Measurements from ENCODE around the gene CTNNAL1. TPM values are rescaled to one million over a fixed set of nuclear protein-coding genes. Genes with fewer than 3 reads are reported as not detected.
A peak's percentile ranks its signal among the peaks of the same experiment; 100 is the strongest.

Gene CTNNAL1
- total RNA-seq, 1 experiment from 2014 or later: 138 TPM

DNA sequence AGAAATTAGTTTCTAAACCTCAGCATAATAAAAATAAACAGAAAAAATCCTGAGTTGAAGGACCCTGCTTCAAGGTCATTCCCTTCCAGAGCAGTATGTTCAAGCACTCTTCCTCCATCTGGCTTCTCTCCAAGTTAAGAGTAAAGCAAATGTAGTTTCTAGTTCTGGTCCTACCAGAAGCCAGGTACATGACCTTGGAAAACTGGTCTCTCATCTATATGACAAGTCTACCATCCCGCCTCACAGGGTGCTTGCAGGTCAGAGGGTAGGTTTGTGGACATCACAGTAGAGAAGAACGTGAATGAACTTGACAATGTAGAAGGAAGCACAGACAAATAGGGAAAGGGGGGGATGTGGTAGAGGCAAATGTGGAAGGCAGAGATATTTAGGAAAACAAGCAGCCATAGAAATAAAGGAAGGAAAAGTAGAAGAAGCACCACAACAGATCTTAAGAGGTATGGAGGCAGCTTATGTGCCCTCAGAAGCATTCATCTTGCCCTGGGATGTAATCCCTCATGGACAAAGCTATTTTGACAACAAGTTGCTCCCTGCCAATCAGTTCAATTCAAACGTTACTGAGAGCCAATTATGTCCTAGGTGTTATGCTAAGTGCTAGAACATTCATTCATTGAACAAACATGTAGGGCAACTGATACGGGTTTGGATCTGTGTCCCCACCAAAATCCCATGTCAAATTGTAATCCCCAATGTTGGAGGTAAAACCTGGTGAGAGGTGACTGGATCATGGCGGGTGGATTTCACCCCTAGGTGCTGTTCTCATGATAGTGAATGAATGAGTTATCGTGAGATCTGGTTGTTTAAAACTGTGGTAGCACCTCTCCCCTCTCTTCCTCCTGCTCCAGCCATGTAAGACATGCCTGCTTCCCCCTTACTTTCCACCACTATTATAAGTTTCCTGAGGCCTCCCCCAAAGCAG, 23.7 kb upstream of the CTNNAL1 start:
- Histone ChIP-seq H3K4me3 (no peak overlapping the region), H3K9me3 (replicated peaks) (no peaks in the 10 kb centered on the region), H3K27me3 (replicated peaks) (no peaks in the 10 kb centered on the region), H3K36me3 (peaks cover 60% of the 10 kb centered on the region), H3K4me1 (replicated peaks) (peaks cover 36% of the 10 kb centered on the region), H3K27ac (peak overlapping the region; percentile 74)
- DNase-seq (ENCODE audit: low read depth in 1 of 2, low spot score in 2 of 2): peak in 1 of 2 experiments; percentile 28

DNA sequence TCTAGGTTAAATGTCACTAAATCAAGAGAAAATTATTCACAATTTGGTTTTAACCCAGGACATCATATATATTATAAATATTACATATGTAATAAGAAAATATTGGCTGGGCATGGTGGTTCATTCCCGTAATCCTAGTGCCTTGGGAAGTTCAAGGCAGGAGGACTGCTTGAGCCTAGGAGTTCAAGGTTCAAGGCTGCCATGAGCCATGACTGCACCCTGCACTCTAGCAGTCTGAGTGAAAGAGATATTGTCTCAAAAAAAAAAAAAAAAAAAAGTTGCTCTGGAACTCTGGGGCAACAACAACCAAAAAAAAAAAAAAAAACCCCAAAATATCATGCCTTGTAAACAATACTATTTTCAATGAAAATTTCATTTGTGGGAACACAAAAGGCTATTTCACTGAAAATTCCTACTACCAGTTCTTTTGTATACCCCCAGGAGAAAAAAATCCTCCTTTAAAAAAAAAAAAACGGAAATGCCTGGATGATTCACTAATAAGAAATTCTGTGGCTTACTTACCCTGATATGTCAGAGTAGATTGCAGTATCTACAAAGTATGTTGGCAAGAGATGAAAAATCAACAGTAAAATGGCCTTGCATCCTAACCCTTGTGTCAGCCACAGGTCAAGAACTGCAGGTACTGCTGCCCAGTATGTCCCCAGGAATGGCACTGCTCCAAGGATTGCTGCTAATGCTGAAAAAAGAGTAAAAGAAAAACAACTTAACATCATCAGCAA, 22.6 kb upstream of the CTNNAL1 start:
- no peak overlapping the region for H3K4me3 ChIP-seq
- H3K4me1 ChIP-seq (replicated peaks): peaks cover 36% of the 10 kb centered on the region
- H3K36me3 ChIP-seq: peaks cover 63% of the 10 kb centered on the region
- H3K27me3 ChIP-seq (replicated peaks): no peaks in the 10 kb centered on the region
- H3K27ac ChIP-seq: peak overlapping the region; percentile 79
- peak; percentile 61 to 90 for DNase-seq (ENCODE audit: low read depth in 1 of 2, low spot score in 2 of 2)
- H3K9me3 ChIP-seq (replicated peaks): no peaks in the 10 kb centered on the region

DNA sequence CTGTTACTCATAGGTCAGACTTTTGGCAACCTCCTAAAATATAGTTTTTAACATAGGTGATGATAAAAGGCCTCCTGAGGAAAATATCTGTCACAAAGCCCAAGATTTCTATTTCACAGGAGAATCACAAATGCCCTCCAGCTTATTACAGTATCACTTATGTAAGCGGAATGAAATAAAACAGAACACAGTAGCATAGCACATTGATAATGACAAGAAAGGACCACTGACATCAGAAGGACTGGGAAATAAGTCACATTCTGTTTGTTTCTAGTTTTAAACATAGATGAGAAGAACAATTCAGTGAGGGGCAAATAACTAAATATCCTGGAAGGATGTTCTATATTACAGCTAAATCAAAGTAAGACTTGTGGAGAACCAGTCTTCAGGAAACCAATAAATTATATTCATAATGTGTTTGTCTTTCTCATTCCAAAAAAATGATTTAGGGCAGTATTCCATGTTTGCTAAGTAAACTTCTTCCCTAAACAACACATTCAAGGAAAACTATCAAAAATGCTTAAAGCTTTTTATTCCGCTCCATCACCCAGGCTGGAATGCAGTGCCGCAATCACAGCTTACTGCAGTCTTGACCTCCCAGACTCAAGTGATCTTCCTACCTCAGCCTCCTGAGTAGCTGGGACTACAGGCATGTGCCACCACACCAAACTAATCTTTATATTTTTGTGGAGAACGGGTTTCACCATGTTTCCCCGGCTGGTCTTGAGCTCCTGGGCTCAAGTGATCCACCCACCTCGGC, 20.8 kb upstream of the CTNNAL1 start:
- Histone ChIP-seq H3K36me3 (peaks cover 59% of the 10 kb centered on the region), H3K4me1 (replicated peaks) (peaks cover 36% of the 10 kb centered on the region), H3K9me3 (replicated peaks) (no peaks in the 10 kb centered on the region), H3K27me3 (replicated peaks) (no peaks in the 10 kb centered on the region), H3K27ac (no peak overlapping the region), H3K4me3 (no peak overlapping the region)
- no peak for DNase-seq (ENCODE audit: low read depth in 1 of 2, low spot score in 2 of 2)

DNA sequence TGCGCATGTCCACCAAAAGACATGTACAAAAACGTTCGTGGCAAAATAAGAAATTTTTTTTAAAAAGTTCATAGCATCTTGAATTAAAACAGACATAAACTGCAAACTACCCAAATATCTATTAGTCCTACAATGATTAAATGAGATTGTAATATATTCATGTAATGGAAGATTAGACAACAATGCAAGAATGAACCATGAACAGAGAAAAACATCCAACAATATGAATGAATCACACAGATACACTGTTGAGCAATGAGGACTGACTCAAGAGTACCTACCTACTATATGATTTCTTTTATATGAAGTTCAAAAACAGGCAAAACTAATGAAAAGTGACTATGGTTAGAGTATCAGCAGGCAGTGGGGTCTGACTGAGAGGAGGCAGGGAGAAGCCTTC, 17.9 kb upstream of the CTNNAL1 start:
- Histone ChIP-seq H3K4me3 (no peak overlapping the region), H3K4me1 (replicated peaks) (peaks cover 9% of the 10 kb centered on the region), H3K9me3 (replicated peaks) (no peaks in the 10 kb centered on the region), H3K27ac (no peak overlapping the region), H3K36me3 (peaks cover 44% of the 10 kb centered on the region), H3K27me3 (replicated peaks) (no peaks in the 10 kb centered on the region)
- DNase-seq (ENCODE audit: low read depth in 1 of 2, low spot score in 2 of 2): no peak

DNA sequence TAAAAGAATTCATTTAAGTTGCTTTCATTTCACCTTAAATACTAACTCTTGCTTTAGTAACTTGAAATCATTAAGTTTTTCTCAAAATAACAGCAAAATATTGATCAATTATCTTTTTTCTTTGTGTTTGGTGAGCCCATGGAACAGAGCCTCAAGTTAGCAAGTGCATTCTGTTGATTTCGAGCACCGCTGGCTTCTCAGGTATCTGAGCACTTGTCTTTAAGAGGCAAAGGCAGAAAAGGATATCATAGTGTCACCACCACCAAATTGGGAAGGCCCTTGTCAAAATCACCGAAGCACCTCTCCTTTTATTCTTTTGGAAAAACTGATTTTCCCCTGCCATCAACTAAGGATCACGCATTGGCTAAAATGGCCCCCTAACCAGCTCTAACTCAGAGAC, 17.1 kb upstream of the CTNNAL1 start:
- no peaks in the 10 kb centered on the region for H3K9me3 ChIP-seq (replicated peaks)
- peaks cover 4% of the 10 kb centered on the region for H3K4me1 ChIP-seq (replicated peaks)
- no peak overlapping the region for H3K4me3 ChIP-seq
- H3K27me3 ChIP-seq (replicated peaks): no peaks in the 10 kb centered on the region
- H3K36me3 ChIP-seq: peaks cover 43% of the 10 kb centered on the region
- DNase-seq (ENCODE audit: low read depth in 1 of 2, low spot score in 2 of 2): no peak
- no peak overlapping the region for H3K27ac ChIP-seq

DNA sequence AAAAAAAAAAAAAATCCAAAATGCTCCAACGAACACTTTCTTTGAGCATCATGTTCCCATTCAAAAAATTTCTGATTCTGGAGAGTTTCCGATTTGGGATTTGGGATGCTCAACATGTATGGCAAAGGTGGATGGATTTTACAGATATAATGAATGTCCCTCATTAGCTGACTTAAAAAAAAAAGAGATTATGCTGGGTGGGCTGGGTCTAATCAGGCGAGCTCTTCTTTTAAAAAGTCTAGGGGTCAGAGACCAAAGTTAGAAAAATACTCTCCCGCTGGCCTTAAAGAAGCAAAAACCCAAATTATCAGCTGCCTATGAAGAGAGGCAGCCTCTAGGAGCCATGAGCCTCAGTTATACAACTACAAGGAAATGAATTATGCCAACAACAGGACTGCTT, 15.2 kb upstream of the CTNNAL1 start:
- Histone ChIP-seq H3K4me1 (replicated peaks) (no peaks in the 10 kb centered on the region), H3K27ac (no peak overlapping the region), H3K9me3 (replicated peaks) (no peaks in the 10 kb centered on the region), H3K4me3 (no peak overlapping the region), H3K27me3 (replicated peaks) (no peaks in the 10 kb centered on the region), H3K36me3 (peaks cover 28% of the 10 kb centered on the region)
- DNase-seq (ENCODE audit: low read depth in 1 of 2, low spot score in 2 of 2): no peak

DNA sequence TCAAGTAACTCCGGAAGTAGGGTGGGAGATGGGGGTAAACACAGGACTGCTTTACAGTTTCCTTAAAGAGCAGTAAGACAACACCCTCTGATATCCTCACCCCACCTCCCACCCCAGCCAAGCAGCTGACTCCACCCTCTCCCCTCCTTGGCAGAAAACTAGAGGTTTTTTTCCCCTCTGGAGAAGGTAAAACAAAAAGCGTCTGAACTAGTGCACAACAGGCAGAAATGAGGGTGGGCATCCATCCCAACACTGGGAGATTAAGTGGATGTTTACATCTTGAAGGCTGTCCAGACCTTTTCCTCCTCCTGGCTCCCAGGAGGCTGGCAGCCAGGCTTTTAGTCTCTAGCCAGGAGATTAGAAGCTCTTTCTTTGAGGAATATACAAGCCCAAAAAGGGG, 13.9 kb upstream of the CTNNAL1 start:
- DNase-seq (ENCODE audit: low read depth in 1 of 2, low spot score in 2 of 2): no peak

DNA sequence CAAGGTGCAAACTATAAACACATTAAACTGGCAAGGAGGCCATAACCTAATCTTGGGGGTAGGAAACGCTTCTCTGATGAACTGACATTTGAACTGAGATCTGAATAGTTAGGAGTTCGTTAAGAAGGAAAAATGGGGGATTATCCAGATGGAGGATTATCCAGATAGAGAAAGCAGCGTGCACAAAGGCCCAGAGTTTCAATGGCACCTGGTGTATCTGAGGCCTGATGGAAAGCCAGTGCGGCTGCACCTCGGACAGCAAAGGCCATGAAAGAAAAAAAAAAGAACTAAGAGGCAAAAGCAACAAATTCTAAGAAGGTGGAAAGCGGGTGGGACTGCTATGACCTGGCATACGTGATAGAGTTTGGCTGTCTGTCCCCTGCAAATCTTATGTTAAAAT, 13.0 kb upstream of the CTNNAL1 start:
- Histone ChIP-seq H3K9me3 (replicated peaks) (no peaks in the 10 kb centered on the region), H3K27ac (no peak overlapping the region), H3K4me1 (replicated peaks) (peaks cover 7% of the 10 kb centered on the region), H3K4me3 (no peak overlapping the region), H3K36me3 (peaks cover 16% of the 10 kb centered on the region), H3K27me3 (replicated peaks) (no peaks in the 10 kb centered on the region)
- DNase-seq (ENCODE audit: low read depth in 1 of 2, low spot score in 2 of 2): no peak

More for the DNA sequence above, 13.9 kb upstream of the CTNNAL1 start:
- H3K27me3 ChIP-seq (replicated peaks): no peaks in the 10 kb centered on the region
- H3K27ac ChIP-seq: no peak overlapping the region
- H3K4me3 ChIP-seq: no peak overlapping the region
- H3K36me3 ChIP-seq: peaks cover 20% of the 10 kb centered on the region
- H3K4me1 ChIP-seq (replicated peaks): peaks cover 7% of the 10 kb centered on the region
- H3K9me3 ChIP-seq (replicated peaks): no peaks in the 10 kb centered on the region

DNA sequence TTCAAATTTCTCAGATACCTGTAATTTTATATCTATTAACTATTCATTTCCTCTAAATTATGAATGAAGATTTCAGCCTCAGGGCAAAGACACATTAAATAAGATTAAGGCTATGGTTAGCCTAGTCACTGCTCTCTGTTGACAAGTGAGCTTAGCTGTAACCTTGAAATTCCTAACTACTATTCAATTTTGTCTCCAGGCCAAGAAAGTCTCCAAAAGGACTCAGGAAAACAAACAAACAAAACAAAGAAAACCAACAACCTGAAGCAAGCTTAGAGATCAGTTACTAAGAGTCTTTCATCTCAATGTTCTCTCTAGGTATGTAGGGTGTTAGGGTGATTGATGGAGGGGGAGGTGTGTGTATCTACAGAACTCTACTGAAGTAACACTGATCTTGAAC, 9.6 kb upstream of the CTNNAL1 start:
- no peaks in the 10 kb centered on the region for H3K27me3 ChIP-seq (replicated peaks)
- DNase-seq (ENCODE audit: low read depth in 1 of 2, low spot score in 2 of 2): no peak
- no peaks in the 10 kb centered on the region for H3K9me3 ChIP-seq (replicated peaks)
- H3K4me3 ChIP-seq: no peak overlapping the region
- H3K36me3 ChIP-seq: peaks cover 29% of the 10 kb centered on the region
- H3K27ac ChIP-seq: no peak overlapping the region
- peaks cover 7% of the 10 kb centered on the region for H3K4me1 ChIP-seq (replicated peaks)

DNA sequence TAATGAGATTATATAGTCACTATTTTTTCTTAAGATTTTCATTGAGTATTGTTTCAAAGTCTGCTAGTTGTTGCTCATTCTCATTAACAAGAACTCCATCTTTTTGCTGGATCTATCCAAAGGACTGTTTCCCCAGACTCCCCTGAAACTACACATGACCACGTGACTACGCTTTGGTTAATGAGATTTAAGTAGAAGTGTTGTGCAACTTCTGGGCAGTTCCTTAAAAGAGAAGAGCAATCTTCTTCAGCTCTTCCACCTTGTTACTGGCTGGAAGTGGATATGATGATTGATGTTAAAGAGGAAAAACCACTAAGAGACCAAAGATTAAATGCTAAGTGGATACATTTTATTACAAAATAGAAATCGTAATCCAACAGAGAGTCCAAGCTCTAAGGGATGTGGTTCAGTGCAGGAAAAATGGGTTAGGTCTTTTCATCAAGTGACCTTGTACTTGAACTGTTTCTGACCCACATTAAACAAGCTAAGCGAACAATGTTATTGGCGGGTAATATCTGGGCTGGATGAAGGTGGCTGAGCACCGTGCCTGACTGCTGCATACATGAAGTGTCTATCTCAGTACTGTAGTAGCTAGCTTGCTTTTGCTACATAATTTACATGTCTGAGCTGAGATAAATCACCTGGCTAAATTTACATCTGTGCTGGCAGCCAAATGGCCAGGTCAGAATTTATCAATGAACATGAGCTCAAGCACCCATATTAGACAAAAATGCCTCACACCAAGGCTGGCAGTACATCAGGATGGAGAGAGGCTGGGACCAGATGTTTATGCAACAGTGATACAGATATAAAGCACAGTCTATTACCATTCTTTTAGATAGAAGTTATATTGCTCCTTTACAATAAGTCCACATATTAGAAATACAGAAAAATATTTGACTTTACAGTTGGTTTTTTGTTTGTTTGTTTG, 7.5 kb upstream of the CTNNAL1 start:
- no peaks in the 10 kb centered on the region for H3K9me3 ChIP-seq (replicated peaks)
- peaks cover 39% of the 10 kb centered on the region for H3K36me3 ChIP-seq
- no peak overlapping the region for H3K27ac ChIP-seq
- peaks cover 7% of the 10 kb centered on the region for H3K4me1 ChIP-seq (replicated peaks)
- H3K4me3 ChIP-seq: no peak overlapping the region
- H3K27me3 ChIP-seq (replicated peaks): no peaks in the 10 kb centered on the region
- no peak for DNase-seq (ENCODE audit: low read depth in 1 of 2, low spot score in 2 of 2)

DNA sequence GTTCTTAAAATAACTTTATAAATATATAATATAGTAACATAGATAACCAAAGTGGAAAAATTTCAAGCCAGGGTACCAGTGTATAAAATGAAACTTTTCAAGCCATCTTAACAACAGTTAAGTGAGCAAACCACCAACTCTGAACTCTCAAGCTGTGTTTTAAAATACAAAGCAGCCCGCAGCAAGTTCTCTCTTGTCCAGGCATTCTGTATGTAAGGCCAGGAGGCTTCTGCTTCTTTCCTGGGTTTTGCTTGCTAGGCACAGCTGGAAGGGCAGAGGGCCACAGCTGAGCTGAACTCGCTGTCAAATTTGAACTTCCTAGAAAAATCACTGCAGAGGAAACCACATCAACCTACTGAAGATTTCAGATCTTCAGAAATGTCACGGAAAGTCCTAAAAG, 6.8 kb upstream of the CTNNAL1 start:
- Histone ChIP-seq H3K36me3 (peaks cover 41% of the 10 kb centered on the region), H3K4me3 (no peak overlapping the region), H3K27me3 (replicated peaks) (no peaks in the 10 kb centered on the region), H3K4me1 (replicated peaks) (peaks cover 7% of the 10 kb centered on the region), H3K27ac (no peak overlapping the region), H3K9me3 (replicated peaks) (no peaks in the 10 kb centered on the region)
- DNase-seq (ENCODE audit: low read depth in 1 of 2, low spot score in 2 of 2): no peak

DNA sequence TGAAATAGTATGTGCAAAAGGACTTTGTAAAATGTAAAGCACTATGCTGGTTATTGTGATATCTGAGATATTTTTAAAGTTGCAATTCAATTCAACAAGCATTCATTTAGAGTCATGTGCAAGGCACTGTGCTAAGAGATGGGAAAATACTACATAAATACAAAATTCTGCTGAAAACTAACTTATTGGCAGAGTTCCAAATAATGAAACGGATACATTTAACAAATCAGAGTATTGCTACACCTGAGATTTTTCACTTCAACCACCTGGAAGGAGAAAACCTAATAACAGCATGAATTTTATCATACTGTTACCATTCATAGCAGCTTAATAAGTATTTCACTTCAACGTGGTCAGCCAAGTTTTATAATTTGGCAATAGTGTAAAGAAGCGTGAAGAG, 6.1 kb upstream of the CTNNAL1 start:
- no peak overlapping the region for H3K4me3 ChIP-seq
- H3K4me1 ChIP-seq (replicated peaks): peaks cover 12% of the 10 kb centered on the region
- DNase-seq (ENCODE audit: low read depth in 1 of 2, low spot score in 2 of 2): no peak
- H3K27me3 ChIP-seq (replicated peaks): no peaks in the 10 kb centered on the region
- no peak overlapping the region for H3K27ac ChIP-seq
- H3K36me3 ChIP-seq: peaks cover 41% of the 10 kb centered on the region
- no peaks in the 10 kb centered on the region for H3K9me3 ChIP-seq (replicated peaks)

DNA sequence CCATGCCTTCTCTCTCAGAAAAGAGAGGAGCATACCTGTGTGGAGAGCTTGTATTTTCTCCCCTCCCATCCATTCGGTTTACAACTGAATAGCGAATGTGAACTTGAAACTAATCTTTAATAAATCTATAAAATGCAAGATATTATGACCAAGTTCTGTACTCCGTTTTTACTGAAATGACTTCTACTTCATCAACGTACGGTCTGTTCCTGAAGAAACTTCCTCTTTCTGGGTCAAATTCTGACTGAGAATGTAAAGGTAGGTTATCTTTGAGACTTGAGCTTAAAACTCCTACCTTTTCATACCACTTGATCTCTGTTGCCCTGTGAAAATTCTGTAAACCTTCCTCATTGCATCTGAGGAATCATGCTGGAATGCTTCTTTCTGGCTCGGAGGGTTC, 4.2 kb upstream of the CTNNAL1 start:
- Histone ChIP-seq H3K4me3 (no peak overlapping the region), H3K27me3 (replicated peaks) (no peaks in the 10 kb centered on the region), H3K4me1 (replicated peaks) (peaks cover 13% of the 10 kb centered on the region), H3K27ac (no peak overlapping the region), H3K36me3 (peaks cover 47% of the 10 kb centered on the region), H3K9me3 (replicated peaks) (peaks cover 3% of the 10 kb centered on the region; the same call in 1 of the 2 replicates)
- no peak for DNase-seq (ENCODE audit: low read depth in 1 of 2, low spot score in 2 of 2)

All from SJSA1 (cell line).